ENCODE data around the gene CDPF1.
"Not testable (repeated sequence)": the region's sequence is repeated elsewhere in the genome, so short reads cannot be mapped to it uniquely, and the experiment has no call there.

Gene CDPF1

GRCh38 chr22:46224044-46224897 is 25.8 kb downstream of the CDPF1 start:
- DNase-seq: no peak

- no peak for DNase-seq
Measured at GRCh38 chr22:46220921-46221320, 29.2 kb downstream of the CDPF1 start.

- DNase-seq: no peak
Measured at GRCh38 chr22:46219636-46220035, 30.5 kb downstream of the CDPF1 start.

GRCh38 chr22:46214616-46215015 is 35.5 kb downstream of the CDPF1 start:
- DNase-seq: no peak

- no peak for DNase-seq
Measured at GRCh38 chr22:46214149-46214548, 35.9 kb downstream of the CDPF1 start.

GRCh38 chr22:46213052-46213451 is 37.0 kb downstream of the CDPF1 start:
- no peak for DNase-seq

- DNase-seq: no peak
Measured at GRCh38 chr22:46212195-46212594, 37.9 kb downstream of the CDPF1 start.

GRCh38 chr22:46209262-46209661 is 40.8 kb downstream of the CDPF1 start:
- no peak for DNase-seq

- no peak for DNase-seq
Measured at GRCh38 chr22:46203601-46203980, 46.5 kb downstream of the CDPF1 start.

- no peak for DNase-seq
Measured at GRCh38 chr22:46202897-46203600, 47.0 kb downstream of the CDPF1 start.

- DNase-seq: no peak
Measured at GRCh38 chr22:46201059-46201757, 48.9 kb downstream of the CDPF1 start.

GRCh38 chr22:46198806-46199205 is 51.3 kb downstream of the CDPF1 start:
- not testable (repeated sequence) for DNase-seq

- no peak for DNase-seq
Measured at GRCh38 chr22:46198274-46198673, 51.8 kb downstream of the CDPF1 start.

- DNase-seq: no peak
Measured at GRCh38 chr22:46196278-46196677, 53.8 kb downstream of the CDPF1 start.

- DNase-seq: no peak
Measured at GRCh38 chr22:46195487-46196165, 54.5 kb downstream of the CDPF1 start.

Measured in NCI-H1436 treated with DMSO at 0.1 percent for 48 hours (cell line).